Common myeloid progenitor, CD34-positive (primary cell): Measurements from ENCODE around the gene PAM.

Experiments
- CTCF ChIA-PET: fragments of 350-600 bp; sonication (Branson Sonifier 250); formaldehyde crosslinking; loops from one replicate; lab custom pipeline; 2021; ENCODE audit warnings: antibody characterized with exemption; lab: Charles Lee
- POLR2A ChIA-PET: fragments of 350-600 bp; sonication (Branson Sonifier 250); formaldehyde crosslinking; loops from one replicate; lab custom pipeline; 2021; ENCODE audit warnings: antibody characterized with exemption; lab: Charles Lee
- DNase-seq, 3 donors: peaks; one replicate each; pipeline versions ENCODE4 v3.0.0 to v3.0.0-alpha.2; 2013
- H3K27ac ChIP-seq, 2 experiments: 1 replicate in 1 of 2; 2 replicates in 1 of 2; pipeline ENCODE4 v1.7.0; 2013; ENCODE audit warnings: inconsistent platforms in 2 of 2, low read length in 2 of 2, mild to moderate bottlenecking in 2 of 2, low read depth in 1 of 2, moderate library complexity in 1 of 2; ENCODE audit not compliant: severe bottlenecking in 2 of 2, insufficient read depth in 1 of 2, poor library complexity in 1 of 2
- H3K27me3 ChIP-seq, 5 experiments: replicated peaks in 2 of 5; 1 replicate in 3 of 5; 2 replicates in 2 of 5; pipeline versions ENCODE4 v1.6.1 to v1.7.0; 2013; ENCODE audit warnings: low read length in 4 of 5, mild to moderate bottlenecking in 2 of 5, moderate library complexity in 2 of 5, inconsistent platforms in 1 of 5; ENCODE audit not compliant: insufficient read depth in 5 of 5, control insufficient read depth in 4 of 5
- H3K36me3 ChIP-seq, 4 experiments: 1 replicate in 2 of 4; 2 replicates in 2 of 4; pipeline versions ENCODE4 v1.6.1 to v1.7.0; 2013; ENCODE audit warnings: low read length in 3 of 4, control low read depth in 1 of 4, mild to moderate bottlenecking in 1 of 4; ENCODE audit not compliant: control insufficient read depth in 4 of 4, insufficient read depth in 4 of 4
- H3K4me1 ChIP-seq, 4 experiments: 1 replicate in 3 of 4; 2 replicates in 1 of 4; pipeline versions ENCODE4 v1.6.1 to v1.7.1; 2013; ENCODE audit warnings: low read length in 3 of 4, mild to moderate bottlenecking in 3 of 4, control low read depth in 1 of 4, inconsistent platforms in 1 of 4, moderate library complexity in 1 of 4; ENCODE audit not compliant: control insufficient read depth in 4 of 4, insufficient read depth in 4 of 4; ENCODE audit errors: control extremely low read depth in 1 of 4
- H3K4me3 ChIP-seq, 7 experiments: 1 replicate in 4 of 7; 2 replicates in 3 of 7; pipeline versions ENCODE4 v1.5.1 to v1.7.0; 2013; ENCODE audit warnings: mild to moderate bottlenecking in 7 of 7, low read length in 6 of 7, moderate library complexity in 6 of 7, inconsistent platforms in 2 of 7, low read depth in 2 of 7, control low read depth in 1 of 7; ENCODE audit not compliant: insufficient read depth in 4 of 7, control insufficient read depth in 1 of 7; ENCODE audit errors: extremely low read depth in 1 of 7
- H3K9me3 ChIP-seq, 5 experiments: 1 replicate in 4 of 5; 2 replicates in 1 of 5; pipeline versions ENCODE4 v1.6.1 to v1.7.1; 2013; ENCODE audit warnings: low read length in 4 of 5, mild to moderate bottlenecking in 2 of 5, inconsistent platforms in 1 of 5, low read depth in 1 of 5, moderate library complexity in 1 of 5; ENCODE audit not compliant: control insufficient read depth in 4 of 5, insufficient read depth in 2 of 5; ENCODE audit errors: control extremely low read depth in 1 of 5
- WGBS: methylation state at CpG from one replicate; pipeline ENCODE4 v1.1.5; 2013; ENCODE audit not compliant: insufficient coverage; 5-methylcytosine and 5-hydroxymethylcytosine counted together

The PAM gene

DNA sequence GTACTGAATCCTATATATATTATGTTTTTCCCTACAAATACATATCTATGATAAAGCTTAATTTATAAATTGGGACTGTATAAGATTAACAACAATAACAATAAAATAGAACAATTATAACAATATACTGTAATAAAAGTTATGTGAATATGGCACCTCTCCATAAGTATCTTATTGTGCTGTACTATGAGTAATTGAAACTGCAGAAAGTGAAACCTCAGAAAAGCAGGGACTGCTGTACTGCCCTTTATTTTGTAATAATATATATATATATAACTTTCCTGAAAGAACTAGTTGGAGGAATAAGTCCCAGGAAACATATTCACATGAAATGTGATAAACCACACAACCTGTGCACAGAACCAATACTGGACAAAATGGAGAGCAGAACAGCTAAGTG, 77.3 kb downstream of the PAM start:
- Histone ChIP-seq H3K9me3 (no peaks in the 10 kb centered on the region), H3K4me3 (peak overlapping the region in 1 of 7 experiments; percentile 43), H3K27me3 (no peaks in the 10 kb centered on the region), H3K4me1 (peaks cover 13 to 40% (median 29%) of the 10 kb centered on the region in 4 experiments), H3K36me3 (peaks cover 0 to 2% (median 0%) of the 10 kb centered on the region in 4 experiments), H3K27ac (no peak overlapping the region)
- ChIA-PET POLR2A (no interaction called here), CTCF (interaction anchor here (1.1 to 1.6 kb wide), 2 partner anchors 23 to 37 kb away, joined by 3 to 4 read pairs; no protein-coding TSS in a partner anchor)
- DNase-seq: no peak

DNA sequence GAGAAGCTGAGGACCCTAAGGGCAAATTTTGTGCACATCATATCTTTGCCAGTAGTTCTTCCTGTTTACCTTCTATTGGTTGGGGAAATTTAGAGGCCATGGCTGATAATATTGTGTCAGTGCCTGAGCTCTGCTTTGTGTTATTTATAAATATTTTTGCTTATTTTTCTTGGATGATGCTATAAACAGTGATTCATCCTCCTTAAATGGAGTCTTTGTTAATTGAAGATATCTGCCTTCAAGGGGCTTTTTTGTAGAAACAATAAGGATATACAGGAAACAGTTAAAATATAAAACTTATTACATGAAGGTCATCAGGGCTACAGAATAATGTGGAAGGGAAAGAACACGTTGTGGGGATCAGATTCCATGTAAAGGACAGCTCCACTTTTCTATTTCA, 78.0 kb downstream of the PAM start:
- CTCF ChIA-PET: interaction anchor here (1.6 kb wide), 1 partner anchor 22 kb away, joined by 4 read pairs; no protein-coding TSS in a partner anchor

DNA sequence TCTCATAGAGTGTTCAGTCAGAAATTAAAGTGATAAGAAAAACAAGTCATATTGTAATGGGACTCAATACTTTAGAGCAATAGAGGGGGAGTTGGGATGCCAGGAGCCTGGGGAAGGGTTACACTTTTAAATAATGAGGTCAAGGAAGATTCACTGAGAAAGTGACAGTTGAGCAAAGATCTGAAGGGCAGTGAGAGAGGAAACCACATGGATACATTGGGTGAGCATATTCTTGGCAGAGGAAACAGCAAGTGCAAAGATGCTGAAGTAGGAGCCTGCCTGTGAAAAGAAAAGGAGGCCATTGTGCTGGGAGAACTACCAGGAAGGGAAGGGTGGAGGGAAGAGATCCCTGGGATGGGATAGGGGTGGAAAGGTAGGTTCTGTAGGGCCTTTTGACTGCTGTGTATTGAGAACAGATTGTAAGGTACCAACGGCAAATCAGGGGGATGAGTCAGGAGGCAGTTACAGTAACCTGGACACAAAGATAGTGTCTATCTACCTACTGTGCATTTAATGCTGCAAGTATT, 79.4 kb downstream of the PAM start:
- DNase-seq: peak in 1 of 3 donors; percentile 32
- H3K4me3 ChIP-seq: peak overlapping the region in 1 of 7 experiments; percentile 8
- no peaks in the 10 kb centered on the region for H3K36me3 ChIP-seq
- H3K27ac ChIP-seq: no peak overlapping the region
- H3K27me3 ChIP-seq: no peaks in the 10 kb centered on the region
- WGBS: 100% methylated on average over 1 of the region's 1 CpG
- no peaks in the 10 kb centered on the region for H3K9me3 ChIP-seq
- peaks cover 13 to 42% (median 29%) of the 10 kb centered on the region in 4 experiments for H3K4me1 ChIP-seq
- ChIA-PET POLR2A (no interaction called here), CTCF (interaction anchor here (1.2 kb wide), 1 partner anchor 11 kb away, joined by 3 read pairs; no protein-coding TSS in a partner anchor)

More for the DNA sequence above, 78.0 kb downstream of the PAM start:
- Histone ChIP-seq H3K4me1 (peaks cover 13 to 42% (median 29%) of the 10 kb centered on the region in 4 experiments), H3K9me3 (no peaks in the 10 kb centered on the region), H3K4me3 (no peak overlapping the region), H3K27me3 (no peaks in the 10 kb centered on the region), H3K36me3 (no peaks in the 10 kb centered on the region), H3K27ac (no peak overlapping the region)
- no CpG with 5 or more reads among the region's 1 CpG for WGBS
- no peak for DNase-seq
- POLR2A ChIA-PET: no interaction called here

DNA sequence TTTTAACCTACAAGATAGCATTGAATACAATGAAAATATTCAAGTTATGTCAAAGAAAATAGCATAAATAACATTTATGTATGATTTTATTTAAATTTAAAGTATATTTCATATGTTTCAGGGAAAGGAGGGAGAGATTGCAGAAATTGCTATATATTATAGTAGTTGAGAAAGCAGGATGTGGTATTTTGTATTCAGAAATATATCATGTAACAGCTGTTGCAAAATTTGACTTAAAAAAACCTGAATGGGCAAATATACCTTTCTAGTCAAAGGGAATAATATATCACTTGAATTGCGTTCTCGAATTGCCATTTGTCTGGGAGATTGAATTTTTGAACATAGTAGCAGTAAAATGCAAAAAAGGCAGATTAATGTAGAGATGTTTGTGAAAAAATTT, 80.6 kb downstream of the PAM start:
- POLR2A ChIA-PET: no interaction called here
- Histone ChIP-seq H3K4me1 (peaks cover 13 to 42% (median 29%) of the 10 kb centered on the region in 4 experiments), H3K27me3 (no peaks in the 10 kb centered on the region), H3K36me3 (no peaks in the 10 kb centered on the region), H3K27ac (no peak overlapping the region), H3K9me3 (no peaks in the 10 kb centered on the region), H3K4me3 (no peak overlapping the region)
- CTCF ChIA-PET: interaction anchor here (1.2 kb wide), 1 partner anchor 12 kb away, joined by 3 read pairs; no protein-coding TSS in a partner anchor
- DNase-seq: peak in 1 of 3 donors; percentile 54
- no CpG with 5 or more reads among the region's 2 CpGs for WGBS

DNA sequence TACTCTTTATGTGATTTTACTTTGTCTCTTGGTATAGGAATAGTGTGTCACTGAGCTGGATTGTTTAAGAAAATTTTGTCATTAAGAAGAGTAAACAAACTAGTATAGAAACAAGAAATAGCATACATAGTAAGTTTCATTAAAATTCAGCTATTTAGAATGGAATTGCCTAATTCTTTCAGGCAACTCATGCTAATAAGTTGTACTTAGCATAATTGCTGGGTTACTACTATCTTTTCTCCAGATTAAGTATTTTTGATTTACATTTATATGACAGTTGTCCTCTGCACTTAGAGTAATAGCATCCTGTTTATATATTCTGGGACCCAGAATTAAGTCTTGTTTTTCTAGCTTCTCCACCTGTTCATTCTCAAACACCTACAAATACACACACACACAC, 85.9 kb downstream of the PAM start:
- ChIA-PET CTCF (no interaction called here), POLR2A (no interaction called here)
- H3K4me3 ChIP-seq: no peak overlapping the region
- H3K4me1 ChIP-seq: peaks cover 9 to 15% (median 11%) of the 10 kb centered on the region in 4 experiments
- H3K27ac ChIP-seq: no peak overlapping the region
- H3K36me3 ChIP-seq: peaks cover 0 to 3% (median 0%) of the 10 kb centered on the region in 4 experiments
- peaks cover 0 to 3% (median 0%) of the 10 kb centered on the region in 5 experiments for H3K9me3 ChIP-seq
- no peaks in the 10 kb centered on the region for H3K27me3 ChIP-seq
- DNase-seq: no peak

DNA sequence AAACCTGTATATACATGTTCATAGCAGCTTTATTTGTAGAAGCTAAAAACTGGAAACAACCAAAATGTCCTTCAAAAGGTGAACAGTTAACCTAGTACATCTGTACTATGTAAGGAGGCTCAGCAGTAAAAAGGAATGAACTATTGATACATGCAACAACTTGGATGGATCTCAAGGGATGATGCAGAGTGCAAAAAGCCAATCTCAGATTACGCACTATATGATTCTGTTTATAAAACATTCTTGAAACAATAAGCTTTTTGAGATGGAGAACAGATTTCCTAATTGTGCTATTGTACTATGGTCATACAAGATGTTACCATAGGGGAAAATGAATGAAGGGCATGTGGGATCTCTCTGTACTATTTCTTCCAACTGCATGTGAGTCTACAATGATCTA, 88.9 kb downstream of the PAM start:
- Histone ChIP-seq H3K36me3 (peaks cover 0 to 3% (median 0%) of the 10 kb centered on the region in 4 experiments), H3K4me1 (no peaks in the 10 kb centered on the region), H3K27me3 (no peaks in the 10 kb centered on the region), H3K27ac (no peak overlapping the region), H3K9me3 (peaks cover 0 to 5% (median 0%) of the 10 kb centered on the region in 5 experiments), H3K4me3 (no peak overlapping the region)
- POLR2A ChIA-PET: no interaction called here
- no CpG with 5 or more reads among the region's 1 CpG for WGBS
- CTCF ChIA-PET: interaction anchor here (0.9 to 1.5 kb wide), 3 partner anchors 13 to 26 kb away, joined by 3 to 4 read pairs (median 4); no protein-coding TSS in a partner anchor
- DNase-seq: no peak

DNA sequence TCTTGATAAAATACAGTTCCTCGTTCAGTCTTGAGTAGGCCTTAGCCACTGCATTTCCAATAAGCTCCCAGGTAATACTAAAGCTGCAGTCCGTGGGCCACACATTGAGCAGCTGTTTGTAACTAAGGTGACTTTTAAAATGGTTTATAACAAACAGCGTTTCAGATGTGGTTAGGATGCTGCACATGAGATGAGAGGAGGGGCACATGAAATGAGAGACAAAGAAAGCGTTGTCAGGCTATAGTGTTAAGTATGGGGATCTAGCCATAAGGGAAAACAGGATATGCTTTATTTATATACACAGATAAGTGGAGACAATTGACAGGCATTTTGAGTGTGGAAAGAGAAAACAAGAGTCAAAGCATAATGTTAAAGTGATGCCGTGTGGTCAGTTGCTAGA, 89.9 kb downstream of the PAM start:
- DNase-seq: no peak
- WGBS: 85% methylated on average over 4 of the region's 5 CpGs
- no peak overlapping the region for H3K27ac ChIP-seq
- no peak overlapping the region for H3K4me3 ChIP-seq
- ChIA-PET POLR2A (no interaction called here), CTCF (interaction anchor here (1.5 kb wide), 1 partner anchor 25 kb away, joined by 4 read pairs; no protein-coding TSS in a partner anchor)
- peaks cover 0 to 5% (median 0%) of the 10 kb centered on the region in 5 experiments for H3K9me3 ChIP-seq
- H3K27me3 ChIP-seq: no peaks in the 10 kb centered on the region
- H3K36me3 ChIP-seq: peaks cover 0 to 3% (median 0%) of the 10 kb centered on the region in 4 experiments
- no peaks in the 10 kb centered on the region for H3K4me1 ChIP-seq
